HL-60 (cell line): ENCODE measurements around the gene HERC4.

ENCODE experiments used
- POLR2AphosphoS5 ChIP-seq: IDR thresholded peaks from 2 replicates; pipeline ENCODE4 v1.6.1; 2012; ENCODE audit warnings: low read depth
- TF ChIP-seq, protein P1 (sequence below): IDR thresholded peaks from one replicate; pipeline ENCODE4 v1.5.1; 2011; ENCODE audit warnings: low read length, control low read depth, inconsistent platforms; ENCODE audit not compliant: insufficient read depth

DNA sequence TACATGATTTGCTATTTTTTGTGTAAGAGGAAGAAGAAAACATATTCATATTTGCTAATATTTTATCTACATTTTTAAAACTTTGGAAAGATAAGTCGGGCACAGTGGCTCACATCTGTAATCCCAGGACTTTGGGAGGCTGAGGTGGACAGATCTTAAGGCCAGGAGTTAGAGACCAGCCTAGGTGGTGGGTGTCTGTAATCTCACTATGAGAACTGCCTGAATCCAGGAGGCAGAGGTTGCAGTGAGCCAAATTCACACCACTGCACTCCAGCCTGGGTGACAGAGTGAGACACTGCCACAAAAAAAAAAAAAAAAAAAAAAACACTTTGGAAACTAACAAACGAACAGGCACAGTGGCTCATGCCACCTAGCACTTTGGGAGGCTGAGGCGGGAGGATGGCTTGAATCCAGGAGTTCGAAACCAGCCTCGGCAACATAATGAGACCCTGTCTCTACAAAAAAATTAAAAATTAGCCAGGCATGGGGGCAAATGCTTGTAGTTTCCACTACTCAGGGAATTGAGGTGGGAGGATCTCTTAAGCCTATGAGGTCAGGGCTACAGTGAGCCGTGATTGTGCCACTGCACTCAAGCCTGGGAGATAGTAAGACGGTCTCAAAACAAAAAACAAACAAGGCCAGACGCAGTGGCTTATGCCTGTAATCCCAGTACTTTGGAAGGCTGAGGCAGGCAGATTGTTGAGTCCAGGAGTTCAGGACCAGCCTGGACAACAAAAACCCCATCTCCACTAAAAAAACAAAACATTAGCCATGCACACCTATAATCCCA, 25.6 kb downstream of the HERC4 start:
- TF ChIP-seq, protein P1, sequence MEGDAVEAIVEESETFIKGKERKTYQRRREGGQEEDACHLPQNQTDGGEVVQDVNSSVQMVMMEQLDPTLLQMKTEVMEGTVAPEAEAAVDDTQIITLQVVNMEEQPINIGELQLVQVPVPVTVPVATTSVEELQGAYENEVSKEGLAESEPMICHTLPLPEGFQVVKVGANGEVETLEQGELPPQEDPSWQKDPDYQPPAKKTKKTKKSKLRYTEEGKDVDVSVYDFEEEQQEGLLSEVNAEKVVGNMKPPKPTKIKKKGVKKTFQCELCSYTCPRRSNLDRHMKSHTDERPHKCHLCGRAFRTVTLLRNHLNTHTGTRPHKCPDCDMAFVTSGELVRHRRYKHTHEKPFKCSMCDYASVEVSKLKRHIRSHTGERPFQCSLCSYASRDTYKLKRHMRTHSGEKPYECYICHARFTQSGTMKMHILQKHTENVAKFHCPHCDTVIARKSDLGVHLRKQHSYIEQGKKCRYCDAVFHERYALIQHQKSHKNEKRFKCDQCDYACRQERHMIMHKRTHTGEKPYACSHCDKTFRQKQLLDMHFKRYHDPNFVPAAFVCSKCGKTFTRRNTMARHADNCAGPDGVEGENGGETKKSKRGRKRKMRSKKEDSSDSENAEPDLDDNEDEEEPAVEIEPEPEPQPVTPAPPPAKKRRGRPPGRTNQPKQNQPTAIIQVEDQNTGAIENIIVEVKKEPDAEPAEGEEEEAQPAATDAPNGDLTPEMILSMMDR: no peak
- no peak for TF ChIP-seq POLR2AphosphoS5
